GM21423 (cell line): Measurements from ENCODE around the gene HTR4.

Experiments used
- ATAC-seq: cut with Tn5 transposase; IDR thresholded peaks from one replicate; pipeline ENCODE4 v1.9.1; 2021; ENCODE audit warnings: mild to moderate bottlenecking, moderate library complexity; ENCODE audit not compliant: unreplicated experiment

The HTR4 gene

DNA sequence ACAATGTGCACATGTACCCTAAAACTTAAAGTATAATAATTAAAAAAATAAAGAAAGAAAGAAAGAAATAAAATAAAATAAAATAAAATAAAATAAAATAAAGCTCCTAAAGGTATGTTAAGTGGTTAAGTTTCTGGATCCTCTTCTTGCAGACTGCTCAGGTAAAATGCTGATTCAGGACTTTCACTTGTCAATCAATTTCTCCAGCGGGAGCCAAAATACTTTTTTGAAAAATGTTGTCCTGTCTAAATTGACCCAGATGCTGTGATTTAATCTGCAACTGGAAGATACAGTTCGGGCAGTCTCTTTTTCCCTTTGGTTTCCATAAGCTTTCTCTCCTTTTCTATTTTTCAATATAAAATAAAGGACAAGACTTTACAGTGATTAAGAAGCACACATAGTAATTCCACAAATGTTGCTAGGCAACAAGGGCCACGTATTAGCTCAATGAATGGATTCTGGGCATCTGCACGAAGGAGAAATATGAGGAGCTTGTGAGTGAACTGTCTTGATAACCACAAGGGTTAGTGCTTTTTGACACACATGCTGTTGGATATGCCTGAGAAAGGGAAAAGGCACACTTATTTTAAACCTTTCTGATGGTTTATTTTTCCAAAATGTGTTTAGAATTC, 38.6 kb downstream of the HTR4 start:
- ATAC-seq, result no peak

DNA sequence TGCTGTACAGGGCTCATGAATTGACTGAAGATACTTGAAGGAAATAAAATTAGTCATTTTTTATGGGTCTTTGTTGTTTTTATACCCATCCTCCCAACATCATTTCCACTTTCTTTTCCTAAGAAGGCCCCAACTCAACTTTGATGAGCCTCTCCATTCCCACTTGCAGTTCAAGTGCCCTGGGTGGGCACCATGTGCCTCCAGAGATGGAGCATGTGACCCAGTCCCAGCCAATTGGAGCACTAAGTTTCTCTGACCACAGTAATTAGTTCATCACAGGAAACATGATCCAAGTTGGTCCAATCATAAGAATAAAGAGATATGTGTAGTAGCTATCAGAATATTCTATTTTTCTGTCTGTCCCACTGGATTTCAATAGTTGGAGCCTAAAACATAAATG, 46.9 kb downstream of the HTR4 start:
- no peak for ATAC-seq

DNA sequence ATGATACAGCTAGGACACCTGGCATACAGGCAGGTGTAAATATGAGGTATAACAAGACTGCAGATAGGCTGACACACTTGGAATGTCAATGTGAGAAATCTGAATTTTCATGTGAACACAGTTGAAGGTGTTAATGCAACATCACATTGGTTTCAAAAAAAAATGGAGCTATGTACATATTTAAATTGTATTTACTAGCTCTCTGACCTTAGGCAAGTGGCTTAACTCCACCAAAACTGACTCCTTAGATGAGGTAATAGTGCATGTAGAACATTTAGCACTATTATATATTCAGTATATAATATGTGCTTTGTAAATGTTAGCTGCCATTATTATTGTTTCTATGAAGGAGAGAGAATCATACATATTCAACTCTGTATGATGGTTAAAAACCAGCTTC, 48.0 kb downstream of the HTR4 start:
- no peak for ATAC-seq

DNA sequence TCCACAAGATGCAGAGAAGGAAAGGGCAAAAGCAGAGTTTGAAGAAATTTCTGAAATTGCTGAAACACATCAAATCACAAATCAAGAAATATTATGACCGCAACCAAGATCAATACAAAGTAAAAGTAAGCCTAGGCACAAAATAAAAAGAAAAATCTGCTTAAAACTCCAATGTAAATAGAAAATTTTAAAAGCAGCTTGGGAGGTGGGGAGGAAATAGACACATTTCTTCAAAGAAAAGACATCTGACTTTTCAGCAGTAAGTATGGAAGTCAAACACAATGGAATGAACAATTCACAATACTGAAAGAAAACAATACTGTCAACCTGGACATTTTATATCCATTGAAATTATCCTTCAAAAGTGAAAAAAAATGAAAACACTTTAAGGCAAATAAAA, 55.1 kb downstream of the HTR4 start:
- no peak for ATAC-seq

DNA sequence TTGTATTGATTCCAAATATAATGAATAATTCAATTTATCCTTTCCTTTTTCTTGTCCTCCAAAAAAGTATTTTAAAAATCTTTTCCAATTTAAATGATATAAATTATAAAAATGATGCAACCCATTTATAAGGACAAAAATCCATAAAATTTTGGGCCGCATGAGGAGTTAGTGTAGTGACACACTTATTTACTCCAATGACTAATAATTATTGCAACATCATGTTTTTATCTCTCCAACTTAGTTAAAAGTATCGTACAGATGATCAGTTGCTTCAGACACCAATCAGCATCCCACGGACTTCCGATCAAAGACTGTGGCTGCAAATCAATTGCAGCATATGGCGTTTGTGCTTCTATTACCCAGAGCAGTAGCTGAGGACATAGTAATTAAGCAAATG, 58.6 kb downstream of the HTR4 start:
- no peak for ATAC-seq

DNA sequence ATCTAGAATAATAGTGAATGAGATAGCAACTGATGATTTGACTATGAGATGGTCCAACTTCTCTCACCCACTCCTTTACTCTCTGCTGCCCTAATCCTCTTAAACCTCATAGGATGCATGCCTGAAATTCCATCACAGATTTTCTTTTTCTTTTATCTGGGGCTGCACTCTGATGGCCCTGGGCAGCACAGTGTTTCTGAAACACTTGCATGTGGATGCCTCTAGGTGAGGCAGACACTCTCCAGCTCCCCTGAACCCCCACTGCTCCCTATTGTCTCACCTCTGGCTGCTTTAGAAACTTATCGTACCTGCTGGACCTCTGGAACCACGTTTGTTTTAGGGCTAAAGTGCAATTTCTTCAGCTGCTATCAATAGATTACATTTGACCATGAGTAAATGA, 67.5 kb downstream of the HTR4 start:
- ATAC-seq, result no peak

DNA sequence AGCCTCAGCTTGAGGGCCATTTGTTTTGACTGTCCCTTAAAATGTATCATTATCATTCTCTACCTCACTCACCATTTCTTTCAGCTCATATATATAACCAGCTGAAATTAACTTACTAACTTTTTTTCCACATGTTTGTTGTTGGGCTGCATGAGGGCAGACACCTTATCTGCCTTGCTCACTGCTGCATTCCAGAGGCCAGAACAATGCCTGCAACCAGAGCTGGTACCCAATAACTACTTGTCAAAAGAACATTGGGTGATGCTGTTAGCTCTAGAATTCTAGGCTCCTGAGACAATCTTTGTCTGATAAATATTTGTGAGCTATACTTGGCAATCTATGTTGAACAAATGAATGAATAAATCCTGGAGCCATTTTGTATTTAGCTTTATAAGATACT, 68.3 kb downstream of the HTR4 start:
- ATAC-seq, result no peak

DNA sequence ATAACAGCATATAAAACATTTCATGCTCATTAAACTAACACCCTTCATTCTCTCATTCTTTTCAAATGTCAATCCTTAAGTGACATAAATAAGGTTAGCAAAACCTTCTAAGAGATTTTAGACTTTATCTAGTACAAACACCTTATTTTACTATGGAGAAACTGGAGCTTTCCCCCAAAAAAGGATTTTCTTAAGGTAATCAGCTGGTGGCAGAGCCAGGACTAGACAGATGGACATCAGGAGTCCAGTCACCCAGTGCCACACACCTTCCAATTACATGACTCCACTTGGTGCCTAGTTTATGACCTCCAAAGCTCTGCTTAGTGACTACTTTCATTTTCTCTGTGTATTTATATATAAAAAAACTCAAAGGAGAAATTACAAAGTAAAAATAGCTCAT, 70.2 kb downstream of the HTR4 start:
- ATAC-seq, result no peak

DNA sequence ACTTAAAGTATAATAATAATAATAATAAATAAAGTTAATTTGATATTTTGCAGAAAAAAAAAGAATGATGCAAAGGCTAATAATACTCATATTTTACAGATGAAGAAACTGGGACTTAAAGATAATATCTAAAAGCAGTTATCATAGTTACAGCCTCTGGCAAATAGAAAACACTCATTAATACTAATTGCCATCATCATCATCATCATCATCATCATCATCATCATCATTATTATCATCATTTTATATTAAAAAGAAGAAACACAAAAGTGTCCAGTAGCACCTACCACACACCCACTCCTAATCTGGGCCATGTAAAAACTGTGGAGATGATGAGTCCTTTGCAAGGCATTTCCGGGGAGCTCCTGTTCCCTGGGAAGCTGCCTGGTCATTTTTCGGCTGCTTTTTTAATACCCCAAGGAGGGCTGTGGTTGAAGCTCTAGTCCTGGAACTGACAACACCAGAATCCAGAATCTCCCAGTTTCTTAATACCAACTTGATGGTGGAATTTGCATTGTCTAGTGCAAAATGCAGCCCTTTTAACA, 70.8 kb downstream of the HTR4 start:
- ATAC-seq, result no peak

DNA sequence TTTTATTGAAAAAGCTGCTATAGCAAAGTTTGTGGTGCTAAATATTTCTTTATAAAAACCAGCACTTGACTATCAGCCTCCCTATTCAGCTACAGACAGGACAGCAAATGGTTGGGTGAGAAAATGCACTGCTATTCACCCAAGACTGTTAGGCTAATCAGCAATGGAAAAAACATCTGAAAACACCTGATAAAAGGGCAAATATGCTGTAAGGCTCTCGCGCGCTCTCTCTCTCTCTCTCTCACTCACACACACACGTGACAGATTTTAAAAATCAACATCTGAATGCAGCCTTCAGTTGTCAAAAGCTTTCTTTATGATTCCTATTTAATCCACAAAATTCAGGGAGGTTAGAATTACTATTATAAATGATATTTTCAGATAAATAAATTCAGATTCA, 80.2 kb downstream of the HTR4 start:
- no peak for ATAC-seq

DNA sequence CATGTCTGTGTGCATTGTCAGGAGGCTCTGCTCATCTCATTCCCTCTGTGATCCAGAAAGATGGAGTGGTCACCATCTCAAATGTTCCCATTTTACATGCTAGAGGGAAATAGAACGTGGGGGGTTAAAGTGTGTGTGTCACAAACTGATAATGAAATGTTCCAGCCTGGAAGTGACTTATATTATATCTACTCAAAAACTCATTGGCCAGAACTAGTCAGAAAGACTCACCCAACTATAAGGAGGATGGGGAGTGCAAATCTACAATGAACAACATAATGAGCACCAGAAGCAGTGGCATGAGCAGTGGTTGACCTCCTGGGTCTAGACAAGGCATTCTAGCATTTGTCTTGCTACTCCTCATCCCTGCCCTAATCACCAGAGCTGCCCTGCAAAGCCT, 81.0 kb downstream of the HTR4 start:
- ATAC-seq, result no peak

DNA sequence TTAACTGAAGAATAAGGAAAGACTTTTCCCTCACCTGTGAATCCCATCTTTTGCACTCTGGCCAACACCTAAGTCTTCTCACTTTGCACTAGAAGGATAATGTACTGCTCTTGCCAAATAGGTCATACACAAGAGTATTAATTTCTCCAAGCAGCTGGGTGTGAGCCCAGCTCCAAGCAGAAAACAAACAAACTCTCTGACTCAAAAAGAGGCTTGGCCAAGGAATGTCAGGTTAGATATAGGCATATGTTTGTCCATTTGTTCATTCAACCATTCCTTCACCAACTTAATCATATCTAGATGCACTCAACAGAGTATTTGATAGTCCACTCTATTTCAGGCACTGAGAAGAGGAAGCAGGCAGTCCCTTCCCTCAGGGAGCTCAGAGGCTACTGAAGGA, 84.4 kb downstream of the HTR4 start:
- no peak for ATAC-seq

DNA sequence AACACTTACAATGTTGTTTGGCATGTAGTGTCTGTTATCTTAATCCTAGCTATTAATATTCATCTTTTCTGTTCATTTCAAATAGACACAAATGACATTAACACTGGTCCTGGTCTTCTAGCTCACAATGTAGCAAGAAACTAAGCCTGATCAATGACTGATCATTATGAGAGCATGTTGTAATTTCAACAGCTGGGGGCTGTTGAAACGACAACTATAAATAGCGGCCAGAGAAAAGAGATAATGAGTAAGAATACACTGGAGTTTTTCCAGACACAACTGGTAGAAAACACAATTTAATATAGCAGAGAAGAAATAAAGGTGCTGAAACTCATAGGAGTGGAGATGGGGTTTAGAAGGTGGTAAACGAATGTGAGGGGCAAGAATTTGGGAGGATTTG, 89.2 kb downstream of the HTR4 start:
- ATAC-seq, result no peak

DNA sequence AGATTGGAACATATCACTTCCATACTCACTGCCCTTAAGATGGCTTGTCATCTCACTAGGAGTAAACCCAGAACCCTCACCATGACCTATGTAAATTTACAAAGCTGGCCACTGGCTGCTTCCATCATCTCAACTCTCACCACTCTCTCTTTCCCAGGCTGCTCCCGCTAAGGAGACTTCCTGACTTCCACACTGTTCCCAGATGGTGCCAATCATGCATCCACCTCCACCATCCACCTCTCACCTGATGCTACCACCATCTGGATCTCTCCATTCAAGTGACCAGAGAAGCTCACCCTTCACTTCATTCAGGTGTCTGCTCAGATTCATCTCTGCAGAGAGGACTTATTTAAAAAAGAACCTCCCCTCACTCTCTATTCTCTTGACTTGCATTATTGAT, 91.3 kb downstream of the HTR4 start:
- ATAC-seq, result no peak

DNA sequence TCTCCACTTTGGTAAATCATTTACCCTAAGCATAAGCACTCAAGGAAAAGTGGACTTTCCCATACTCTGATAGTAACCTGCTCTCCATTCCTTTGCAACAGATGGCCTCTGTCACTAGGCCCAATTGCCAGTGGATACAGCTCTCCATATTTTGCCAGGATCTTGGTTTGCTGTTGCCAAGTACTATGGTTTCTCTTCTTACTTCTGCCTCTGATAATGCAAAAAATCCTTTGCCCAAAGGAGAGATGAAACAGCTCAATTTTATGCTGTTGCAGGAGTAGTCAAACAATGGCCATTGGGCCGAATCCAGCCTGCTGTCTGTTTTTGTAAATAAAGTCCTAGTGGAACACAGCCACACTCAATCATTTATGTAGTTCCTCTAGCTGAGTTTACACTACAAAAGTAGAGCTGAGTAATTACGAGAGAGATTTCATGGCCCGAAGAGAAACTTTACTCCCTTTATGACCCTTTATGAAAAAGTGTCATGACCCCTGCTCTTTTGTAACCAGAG, 92.5 kb downstream of the HTR4 start:
- ATAC-seq, result no peak

DNA sequence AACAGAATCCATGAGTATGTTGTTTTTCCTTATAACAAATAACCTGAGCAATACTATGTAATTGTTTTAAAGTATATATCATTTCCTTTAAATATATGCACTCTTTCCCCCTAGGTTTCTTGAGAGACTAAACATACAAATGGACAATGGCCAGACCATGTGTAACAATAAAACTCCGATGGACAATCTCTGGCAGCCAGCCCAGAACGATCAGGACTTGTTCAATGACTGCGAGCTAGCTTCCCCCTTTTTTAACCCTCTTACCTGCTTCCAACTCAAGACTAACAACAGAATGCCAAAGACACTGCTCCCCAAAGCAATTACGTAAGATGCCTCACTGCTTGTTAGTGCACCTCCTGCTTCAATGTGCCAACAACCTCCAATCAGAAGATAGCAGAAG, 94.9 kb downstream of the HTR4 start:
- no peak for ATAC-seq

DNA sequence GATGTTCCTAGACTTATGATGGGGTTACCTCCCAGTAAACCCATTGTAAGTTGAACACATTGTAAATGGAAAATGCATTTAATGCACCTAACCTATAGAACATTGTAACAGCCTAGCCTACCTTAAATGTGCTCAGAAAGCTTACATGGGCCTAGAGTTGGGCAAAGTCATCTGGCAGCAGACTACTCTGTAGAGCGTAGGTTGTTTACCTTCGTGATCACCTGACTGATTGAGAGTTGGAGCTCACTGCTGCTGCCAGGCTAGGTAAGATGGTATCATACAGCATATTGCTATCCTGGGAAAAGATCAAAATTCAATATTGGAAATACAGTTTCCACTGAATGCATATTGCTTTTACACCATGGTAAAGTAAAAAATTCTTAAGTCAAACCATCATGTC, 95.4 kb downstream of the HTR4 start:
- ATAC-seq, result no peak

DNA sequence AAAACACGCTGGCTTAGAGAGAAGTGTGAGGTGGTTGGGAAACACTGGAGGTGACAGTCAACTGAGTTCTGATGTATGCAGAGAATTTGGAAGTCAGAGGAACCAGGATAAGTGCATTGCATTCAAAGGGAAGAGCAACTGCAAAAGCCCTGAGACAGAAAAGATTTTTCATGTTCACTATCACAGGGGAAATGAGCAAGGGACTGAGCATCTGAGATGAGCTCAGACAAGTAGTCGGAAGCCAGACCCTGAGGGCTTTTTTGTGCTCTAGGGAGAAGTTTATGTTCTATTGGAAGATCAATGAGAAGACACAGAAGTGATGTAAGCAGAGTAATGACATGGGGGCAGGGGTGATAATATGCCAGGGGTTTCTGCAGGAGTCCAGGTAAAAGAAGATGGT, 97.5 kb downstream of the HTR4 start:
- no peak for ATAC-seq

DNA sequence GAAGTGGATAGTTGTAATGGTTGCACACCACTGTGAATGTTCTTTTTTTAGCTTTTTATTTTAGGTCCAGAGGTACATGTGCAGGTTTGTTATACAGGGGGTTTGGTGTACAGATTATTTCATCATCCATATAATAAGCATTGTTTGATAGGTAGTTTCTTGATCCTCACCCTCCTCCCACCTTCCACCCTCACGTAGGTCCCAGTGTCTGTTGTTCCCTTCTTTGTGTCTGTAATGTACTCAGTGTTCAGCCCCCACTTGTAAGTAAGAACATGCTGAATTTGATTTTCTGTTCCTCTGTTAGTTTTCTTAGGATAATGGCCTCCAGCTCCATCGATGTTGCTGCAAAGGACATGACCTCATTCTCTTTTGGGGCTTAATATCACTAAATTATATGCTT, 99.7 kb downstream of the HTR4 start:
- ATAC-seq, result no peak

DNA sequence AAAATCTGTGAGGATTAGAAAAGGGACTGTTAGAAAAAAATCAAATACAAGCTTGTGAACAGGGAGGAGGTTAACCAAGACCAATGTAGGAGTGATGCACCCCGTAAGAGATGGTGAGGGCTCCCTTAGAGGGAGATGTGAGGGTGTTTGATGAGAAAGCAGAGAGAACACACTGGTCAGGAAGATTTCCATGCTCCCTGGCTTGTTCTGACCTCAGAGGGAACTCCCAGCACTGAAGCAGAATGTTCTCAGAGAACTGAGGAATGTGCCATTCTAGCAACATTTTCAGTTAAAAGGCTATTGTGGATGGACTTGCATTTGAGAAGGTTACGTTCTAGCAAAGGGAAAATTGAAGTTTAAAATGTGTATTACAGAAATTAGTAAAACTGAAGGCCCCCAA, 110.6 kb downstream of the HTR4 start:
- ATAC-seq, result no peak

DNA sequence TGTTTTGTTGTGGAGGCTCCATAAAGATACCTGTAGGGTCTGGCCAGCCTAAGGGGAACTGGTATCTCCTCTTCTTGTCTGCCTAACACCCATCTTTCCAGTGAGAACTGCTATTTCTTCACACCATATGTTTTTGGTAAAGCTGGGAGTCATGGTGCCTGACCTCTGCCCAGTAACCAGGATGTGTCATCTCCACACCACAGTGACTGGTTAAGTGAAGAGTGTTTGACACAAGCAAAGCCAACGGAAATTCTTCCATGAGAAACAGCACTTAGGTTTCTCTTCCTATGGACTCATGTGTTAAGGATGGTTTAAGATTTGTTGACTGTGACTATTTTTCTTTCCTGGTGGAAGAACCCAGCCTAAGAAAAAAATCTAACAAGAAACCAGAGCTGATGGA, 111.5 kb downstream of the HTR4 start:
- ATAC-seq, result no peak

DNA sequence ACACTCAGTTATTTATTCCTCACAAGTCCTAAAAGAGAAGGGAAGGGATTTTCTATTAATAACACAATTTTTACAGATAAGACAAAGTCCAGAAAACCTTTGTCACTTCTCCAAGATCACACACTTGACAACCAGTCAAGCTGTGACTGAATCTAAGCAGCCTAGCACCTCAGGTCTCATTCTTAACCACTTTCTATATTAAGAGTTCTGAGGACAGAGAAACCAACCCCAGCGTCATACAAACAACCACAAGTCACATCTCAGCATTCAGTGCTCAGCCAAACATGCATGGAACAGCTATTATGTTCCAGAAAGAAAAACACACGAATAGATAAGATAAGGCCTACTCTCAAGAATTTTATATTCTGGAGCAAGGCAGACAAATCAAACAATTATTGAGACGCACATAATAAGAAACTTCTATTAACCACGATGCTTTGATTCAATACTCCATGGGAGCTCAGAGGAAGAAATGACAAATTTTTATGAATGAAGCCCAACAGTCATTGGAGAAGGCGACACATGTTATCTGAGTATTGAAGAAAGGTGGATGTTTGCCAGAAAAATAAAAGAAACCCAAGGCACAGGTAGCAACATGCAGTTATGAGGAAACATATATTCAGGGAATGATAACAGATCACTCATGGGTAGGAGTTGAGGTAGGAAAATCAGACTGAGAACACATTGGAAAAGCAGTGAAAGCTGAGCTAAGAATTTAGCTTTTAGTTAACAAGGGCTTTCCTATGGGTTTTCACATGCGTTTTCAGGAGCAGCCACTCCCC, 113.1 kb downstream of the HTR4 start:
- ATAC-seq, result no peak
